GM10266 (cell line): Measurements from ENCODE around the gene MICALL2.

Source experiments
- DNase-seq: peaks from one replicate; pipeline ENCODE4 v3.0.0; 2012; ENCODE audit errors: extremely low spot score
- TF ChIP-seq, protein P1 (sequence below): IDR thresholded peaks from 2 replicates; pipeline ENCODE4 v1.5.1; 2012; ENCODE audit warnings: mild to moderate bottlenecking, low read depth; ENCODE audit not compliant: control insufficient read depth, insufficient read depth; ENCODE audit errors: missing control alignments

MICALL2 gene

DNA sequence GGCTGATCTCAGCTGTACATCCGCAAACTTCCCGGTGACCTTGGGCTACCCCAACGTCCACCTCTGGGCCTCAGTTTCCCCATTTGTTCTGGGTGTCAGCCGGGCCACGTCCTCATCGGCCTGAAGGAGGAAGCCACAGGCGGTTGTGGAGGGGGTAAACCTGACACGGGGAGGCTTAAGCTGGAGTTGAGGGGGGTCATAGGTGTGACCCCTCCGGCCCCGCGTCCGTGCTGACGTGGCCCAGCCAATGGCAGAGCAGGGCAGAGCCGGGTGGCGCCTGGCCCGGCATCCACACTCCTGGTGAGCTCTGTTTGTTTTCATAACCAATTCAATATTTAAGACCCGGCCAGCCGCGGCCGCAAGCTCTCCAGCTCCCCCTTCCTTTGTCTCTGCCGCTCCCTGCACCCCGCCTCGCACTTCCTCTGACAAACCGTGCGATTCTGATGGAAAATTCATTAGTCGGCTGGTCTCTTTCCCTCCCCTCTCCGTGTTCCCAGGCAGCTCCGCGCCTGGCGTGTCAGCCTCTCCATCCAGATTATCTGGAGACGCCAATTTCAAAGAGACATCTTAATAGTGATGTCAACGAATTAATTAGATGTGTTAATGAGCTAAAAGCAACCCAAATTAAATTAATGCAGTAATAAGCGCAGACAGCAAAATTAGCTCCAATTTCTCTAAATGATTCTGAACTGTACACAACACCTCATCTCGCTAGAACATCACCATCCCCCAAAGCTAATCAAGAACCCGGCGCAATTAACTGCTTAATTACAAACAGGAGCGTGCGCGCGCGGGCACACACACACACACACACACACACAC is 55.4 kb downstream of the MICALL2 start:
- DNase-seq = no peak
- TF ChIP-seq, protein P1, sequence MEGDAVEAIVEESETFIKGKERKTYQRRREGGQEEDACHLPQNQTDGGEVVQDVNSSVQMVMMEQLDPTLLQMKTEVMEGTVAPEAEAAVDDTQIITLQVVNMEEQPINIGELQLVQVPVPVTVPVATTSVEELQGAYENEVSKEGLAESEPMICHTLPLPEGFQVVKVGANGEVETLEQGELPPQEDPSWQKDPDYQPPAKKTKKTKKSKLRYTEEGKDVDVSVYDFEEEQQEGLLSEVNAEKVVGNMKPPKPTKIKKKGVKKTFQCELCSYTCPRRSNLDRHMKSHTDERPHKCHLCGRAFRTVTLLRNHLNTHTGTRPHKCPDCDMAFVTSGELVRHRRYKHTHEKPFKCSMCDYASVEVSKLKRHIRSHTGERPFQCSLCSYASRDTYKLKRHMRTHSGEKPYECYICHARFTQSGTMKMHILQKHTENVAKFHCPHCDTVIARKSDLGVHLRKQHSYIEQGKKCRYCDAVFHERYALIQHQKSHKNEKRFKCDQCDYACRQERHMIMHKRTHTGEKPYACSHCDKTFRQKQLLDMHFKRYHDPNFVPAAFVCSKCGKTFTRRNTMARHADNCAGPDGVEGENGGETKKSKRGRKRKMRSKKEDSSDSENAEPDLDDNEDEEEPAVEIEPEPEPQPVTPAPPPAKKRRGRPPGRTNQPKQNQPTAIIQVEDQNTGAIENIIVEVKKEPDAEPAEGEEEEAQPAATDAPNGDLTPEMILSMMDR = no peak

DNA sequence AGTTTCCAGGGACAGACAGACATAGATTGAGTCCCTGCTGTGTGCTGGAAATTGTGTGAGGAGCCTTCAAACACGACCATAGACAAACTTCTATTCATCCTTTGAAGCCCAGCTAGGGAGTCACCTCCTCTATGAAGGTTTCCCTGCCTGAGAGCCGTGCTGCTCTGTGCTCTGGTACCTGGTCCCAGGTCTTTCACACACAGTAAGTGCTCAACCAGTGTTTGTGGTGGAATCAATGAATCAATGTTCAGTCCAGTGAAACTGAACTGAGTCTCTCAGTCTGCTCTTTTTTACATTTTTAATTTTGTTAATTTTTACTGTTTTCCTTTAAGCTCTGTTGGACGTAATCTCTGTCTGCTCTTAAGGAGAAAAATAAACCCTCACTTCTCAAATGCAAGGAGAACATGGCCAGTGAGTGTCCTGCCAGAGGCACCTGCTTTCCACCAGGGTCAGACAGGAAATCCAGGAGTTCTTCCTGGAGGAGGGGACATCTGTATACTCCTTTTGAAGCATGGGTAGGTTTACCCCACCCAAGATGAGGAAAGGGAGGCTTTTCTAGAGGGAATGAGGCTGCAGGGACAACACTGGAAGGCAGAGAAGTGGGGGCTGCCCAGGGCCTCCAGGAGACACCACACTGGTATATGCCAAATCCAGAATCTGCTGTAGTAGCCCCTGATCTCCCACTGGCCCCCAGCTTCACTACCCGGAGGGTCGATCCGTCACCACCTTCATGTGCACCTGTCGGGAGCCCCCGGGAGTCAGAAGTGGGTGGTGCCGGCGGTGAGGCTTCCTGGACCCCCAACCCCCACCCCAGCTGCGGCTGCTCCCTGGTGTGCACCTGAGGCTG is 56.3 kb downstream of the MICALL2 start:
- TF ChIP-seq, protein P1 = no peak
- no peak for DNase-seq

DNA sequence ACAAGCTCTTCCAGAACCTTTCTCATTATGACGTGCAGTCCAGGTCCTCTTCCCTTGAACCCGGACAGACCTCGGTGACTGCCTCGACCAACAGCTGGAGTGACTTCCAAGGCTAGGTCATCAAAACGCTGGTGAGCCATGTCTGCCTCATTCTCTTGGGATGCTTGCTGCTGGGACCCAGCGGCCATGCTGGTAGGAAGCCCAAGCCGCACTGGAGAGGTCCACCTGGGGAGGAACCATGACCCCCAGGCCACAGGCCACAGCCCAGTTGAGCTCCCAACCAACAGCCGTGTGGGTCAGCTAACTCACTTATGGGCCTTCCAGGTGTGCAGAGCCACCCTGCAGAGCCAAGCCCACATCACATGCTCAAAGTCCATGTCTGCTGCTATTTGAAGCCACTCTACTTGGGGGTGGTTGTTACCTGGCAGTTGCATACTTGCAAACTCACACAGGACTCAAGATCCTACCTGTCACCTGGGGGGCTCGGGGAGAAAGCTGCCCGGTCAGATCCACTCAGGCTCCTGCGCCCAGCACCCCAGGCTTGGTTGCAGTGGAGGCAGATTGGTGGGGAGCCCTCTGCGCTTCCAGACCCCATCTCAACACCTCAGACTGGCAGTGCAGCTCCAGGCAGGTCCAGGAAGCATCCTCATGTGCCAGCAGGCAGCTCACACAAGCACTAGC is 57.0 kb downstream of the MICALL2 start:
- TF ChIP-seq, protein P1 = no peak
- no peak for DNase-seq

GRCh38 chr7:1401011-1401410 is 58.3 kb downstream of the MICALL2 start:
- DNase-seq = no peak
- TF ChIP-seq, protein P1 = no peak

GRCh38 chr7:1400371-1400770 is 58.9 kb downstream of the MICALL2 start:
- no peak for DNase-seq
- TF ChIP-seq, protein P1 = no peak

GRCh38 chr7:1397491-1398327 is 61.6 kb downstream of the MICALL2 start:
- TF ChIP-seq, protein P1 = no peak
- DNase-seq = no peak
